GM04503 (cell line): ENCODE measurements around the gene CARD11.

Experiments
- DNase-seq: peaks from one replicate; pipeline ENCODE4 v3.0.0-alpha.2; 2012; ENCODE audit warnings: low read depth

CARD11 gene

DNA sequence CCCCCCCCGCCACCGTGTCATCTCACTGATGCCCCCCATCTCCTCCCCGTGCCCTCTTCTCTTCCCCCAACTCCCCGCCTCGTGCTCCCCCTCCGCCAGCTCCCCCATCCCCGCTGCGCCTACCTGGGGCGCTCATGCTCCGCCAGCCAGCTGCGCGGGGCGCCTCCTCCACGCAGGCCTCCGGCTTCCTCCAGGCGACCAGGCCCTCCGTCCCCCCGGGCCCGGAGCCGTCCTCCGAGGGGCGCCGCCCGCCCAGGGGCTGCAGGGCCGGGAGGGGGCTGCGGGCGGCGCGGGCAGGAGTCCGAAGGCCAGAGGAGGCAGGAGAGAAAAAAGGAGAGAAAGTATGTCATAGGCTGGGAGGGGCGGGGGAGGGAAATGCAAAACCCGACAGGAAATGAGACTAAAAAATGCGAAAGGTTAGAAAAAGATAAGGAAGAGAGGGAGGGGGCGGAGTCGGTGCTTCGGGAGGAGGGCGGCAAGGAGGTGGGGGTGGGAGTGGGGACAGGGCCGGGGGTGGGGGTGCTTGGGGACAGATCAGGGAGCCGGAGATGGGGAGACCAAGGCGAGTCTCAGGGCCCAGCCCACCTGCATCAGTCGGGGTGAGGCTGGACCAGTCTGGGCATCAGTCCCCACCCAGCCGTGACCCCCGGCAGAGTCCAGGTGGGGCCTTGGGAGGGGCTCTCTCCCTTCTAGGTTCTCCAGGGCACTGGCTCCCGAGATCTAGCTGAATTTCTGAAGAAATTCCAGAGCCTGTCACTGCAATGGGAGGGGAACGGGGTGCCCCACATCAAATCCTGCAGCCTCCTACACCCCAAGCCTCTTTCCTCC is at the start of gene CARD11:
TSS of gene CARD11 (minus strand) at position 324 of the 828 bp plus-strand sequence. CDS start 85,361 bp downstream, outside the sequence.
- DNase-seq, result no peak

DNA sequence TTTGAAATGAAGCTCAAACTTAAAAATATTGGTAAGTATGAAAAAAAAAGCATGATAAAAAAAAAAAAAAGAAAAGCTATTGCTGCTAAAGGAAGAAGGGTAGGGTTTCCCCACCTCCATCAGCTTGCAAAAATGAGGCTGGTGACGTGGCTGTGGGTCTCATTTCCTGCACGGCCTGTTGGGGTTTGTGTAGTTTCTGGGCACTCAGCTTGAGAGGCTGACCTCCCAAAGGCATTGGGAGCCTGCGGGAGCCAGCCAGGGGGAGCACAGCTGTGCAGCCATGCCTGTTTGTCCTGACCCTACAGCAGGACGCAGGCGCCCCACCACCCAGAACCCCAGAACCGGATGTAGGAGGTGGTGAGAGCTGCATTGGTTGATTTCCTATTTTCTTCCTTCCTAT is 48.8 kb upstream of the CARD11 start:
- DNase-seq, result no peak

DNA sequence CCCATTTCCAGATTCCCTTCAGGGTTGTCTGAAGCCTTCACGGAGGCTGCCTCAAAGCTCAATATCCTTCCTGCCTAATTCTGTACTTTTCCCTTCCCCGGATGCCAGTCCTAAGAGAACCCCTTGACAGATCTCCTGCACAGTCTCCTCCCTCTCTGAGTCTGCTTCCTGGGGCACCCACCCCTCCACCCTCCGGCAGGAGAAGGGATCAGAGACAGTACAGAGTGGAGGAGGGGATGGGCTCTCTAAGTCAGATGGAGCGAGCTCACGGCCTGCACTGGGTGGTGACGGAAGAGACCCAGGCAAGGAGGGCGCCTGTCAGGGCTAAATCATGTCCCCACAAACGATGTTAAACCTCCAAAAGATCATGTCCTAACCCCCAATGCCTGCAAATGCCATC is 48.0 kb upstream of the CARD11 start:
- no peak for DNase-seq

DNA sequence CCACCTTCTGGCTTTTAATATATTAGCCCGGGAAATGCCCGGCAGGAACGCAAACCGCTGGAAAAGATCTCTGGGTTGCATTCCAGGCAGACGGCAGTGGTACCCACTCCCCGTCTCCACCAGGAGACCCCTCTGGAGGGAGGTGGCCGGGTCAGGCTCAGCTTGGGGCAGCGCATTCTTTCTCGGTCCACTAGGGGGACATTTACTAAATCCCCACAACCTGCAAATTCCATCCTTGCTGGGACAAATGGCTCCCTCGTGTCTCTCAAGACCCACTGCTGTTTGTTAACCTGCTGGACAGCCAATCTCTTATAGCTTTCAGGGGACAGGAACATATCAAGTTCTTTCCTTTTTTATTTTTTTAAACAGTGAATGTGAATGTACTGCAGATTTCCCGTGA is 45.8 kb upstream of the CARD11 start:
- DNase-seq, result no peak

DNA sequence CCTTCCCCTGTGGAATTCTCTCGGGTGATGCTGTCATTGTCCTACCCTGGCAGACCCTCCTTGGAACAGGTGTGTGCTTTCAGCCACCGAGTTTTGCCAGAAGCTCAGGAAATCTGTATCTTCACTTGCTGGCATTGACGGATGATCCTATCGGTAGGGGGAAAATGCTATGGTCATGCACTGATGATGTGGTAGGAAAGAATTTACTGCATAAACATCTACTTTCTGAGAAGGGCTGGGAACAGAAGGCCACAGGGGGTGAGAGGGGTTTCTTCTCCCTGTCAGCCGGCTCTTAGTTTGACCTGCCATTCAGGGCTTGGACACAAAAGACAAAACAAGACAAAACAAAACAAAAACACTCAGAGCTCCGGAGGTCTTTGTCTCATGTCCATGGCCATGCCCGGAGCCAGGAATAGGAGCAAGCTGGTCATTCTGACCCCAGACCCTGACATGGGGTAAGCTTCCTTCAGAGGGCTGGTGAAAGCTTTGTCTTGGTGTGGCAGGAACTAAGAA is 43.6 kb upstream of the CARD11 start:
- DNase-seq, result no peak

DNA sequence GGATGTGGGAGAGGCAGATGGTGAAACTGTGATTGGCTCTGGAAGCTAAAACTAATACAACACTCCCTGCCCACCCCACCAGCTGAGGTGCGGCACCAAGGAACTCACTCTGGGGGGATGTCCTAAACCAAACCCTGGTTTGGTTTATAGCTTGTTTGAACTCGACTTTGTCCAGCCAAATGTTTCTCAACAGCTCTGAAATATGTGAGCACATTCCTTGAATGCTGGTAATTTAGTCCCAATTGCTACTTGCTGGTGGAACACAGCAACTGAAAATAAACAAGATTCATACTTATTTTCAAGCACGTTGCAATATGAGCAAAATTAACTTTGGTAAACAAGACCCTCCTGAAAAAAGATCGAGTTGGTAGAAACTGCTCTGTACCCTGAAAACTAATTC is 39.7 kb upstream of the CARD11 start:
- DNase-seq, result no peak

DNA sequence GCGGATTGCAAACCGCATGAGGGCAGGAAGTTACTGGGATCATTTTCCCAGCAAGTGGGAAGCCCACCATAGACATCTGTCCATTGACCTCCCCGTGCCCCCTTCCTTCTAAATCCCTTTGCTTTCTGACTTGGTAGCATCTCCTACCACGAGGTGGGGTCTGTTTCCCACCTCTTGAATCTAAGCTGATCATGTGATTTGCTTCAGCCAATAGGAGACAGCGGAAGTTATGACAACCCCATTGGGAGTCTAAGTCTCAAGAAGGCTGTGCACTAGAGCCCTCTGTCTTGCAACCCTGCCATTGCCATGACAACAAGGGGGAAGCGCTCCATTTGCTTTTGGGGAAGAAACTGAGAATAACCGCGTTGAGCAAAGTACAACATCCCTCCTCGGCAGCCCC is 39.2 kb upstream of the CARD11 start:
- DNase-seq, result no peak

DNA sequence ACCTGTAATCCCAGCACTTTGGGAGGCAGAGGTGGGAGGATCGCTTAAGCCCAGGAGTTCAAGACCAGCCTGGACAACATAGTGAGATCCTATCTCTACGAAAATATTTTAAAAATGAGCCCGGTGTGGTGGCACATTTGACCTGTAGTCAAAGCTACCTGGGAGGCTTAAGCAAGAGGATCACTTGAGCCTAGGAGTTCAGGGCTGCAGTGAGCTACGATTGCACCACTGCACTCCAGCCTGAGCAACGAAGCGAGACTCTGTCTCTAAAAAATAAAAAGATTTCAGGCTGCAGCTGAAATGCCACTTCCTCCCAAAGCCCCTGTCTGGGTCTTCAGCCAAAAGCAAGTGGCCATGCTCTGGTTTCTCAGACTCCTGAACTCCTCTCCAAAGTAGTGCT is 38.7 kb upstream of the CARD11 start:
- DNase-seq, result no peak

DNA sequence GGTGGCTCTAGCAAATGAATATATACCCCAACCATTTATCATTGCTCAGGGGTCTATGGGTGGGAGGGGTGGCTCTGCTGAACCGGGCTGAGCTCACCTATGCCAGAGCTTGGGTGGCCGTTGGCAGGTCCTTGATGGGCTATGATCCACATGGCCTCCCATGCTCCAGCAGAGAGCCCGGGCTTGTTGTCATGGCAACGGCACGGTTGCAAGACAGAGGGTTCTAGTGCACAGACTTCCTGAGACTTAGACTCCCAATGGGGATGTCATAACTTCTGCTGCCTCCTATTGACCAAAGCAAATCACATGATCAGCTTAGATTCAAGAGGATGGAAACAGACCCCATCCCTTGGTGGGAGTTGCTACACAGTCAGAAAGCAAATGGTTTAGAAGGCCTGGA is 36.4 kb upstream of the CARD11 start:
- DNase-seq, result no peak

DNA sequence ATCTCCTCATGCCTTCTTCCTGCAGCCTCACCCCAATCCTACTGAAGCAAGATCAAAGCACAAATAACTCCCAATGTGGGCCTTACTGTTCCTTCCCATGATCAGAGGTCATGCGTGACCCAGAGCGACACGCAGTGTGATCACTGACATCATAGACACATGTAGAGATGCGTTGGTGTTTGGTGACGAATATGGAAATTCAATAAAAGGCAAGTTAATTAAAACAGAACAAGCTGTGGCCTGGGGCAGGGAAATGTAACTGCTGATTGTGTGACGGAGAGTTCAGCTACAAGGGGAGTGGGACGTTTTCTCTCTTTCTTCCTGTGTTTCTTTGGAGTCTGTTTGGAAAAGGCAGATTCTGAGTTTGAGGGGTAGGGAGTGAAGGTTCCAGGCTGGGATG is 34.8 kb upstream of the CARD11 start:
- no peak for DNase-seq

DNA sequence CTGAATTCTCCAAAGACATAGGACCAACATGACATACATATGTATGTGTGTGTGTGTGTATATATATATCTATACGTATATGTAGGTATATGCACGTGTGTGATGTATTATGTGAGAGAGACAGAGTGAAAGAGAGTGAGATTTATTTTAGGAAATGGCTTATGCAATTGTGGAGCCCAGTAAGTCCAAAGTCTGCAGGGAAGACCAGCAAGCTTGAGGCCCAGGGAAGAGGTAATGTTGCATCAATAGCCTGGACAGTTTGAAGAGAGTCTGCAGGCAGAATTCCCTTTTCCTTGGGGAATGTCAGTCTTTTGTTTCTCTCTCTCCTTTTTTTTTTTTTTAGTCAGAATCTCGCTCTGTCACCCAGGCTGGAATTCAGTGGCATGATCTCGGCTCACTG is 33.0 kb upstream of the CARD11 start:
- DNase-seq, result no peak

DNA sequence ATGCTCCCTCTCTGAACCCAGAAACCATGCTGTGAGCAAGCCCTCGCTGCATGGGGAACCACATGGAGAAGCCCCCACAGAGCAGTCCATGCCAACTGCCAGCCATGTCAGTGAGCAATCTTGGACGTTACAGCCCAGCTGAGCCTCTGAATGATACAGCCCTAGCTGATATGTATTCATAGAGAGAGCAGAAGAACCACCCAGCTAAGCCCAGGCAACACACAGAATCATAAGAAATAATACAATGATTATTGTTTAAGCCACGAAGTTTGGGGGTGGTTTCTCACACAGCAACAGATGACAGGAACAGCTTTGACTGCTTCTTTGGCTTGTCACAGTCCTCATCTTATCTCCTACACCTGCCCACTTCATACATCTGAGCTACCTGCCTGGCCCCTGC is 32.5 kb upstream of the CARD11 start:
- DNase-seq, result no peak

DNA sequence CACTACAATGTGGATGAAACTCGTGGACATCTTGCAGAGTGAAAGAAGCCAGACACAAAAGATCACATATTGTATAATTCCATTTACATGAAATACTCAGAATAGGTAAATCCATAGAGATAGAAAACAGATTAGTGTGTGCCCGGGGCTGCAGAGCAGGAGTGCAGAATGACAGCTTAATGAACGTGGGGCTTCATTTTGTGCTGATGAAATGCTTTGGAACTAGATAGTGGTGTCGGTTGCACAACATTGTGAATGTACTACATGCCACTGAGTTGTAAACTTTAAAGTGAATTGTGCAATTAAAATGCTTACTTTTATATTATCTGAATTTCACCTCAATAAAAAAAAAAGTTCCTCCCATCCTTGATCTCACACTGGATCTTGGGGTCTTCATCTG is 31.8 kb upstream of the CARD11 start:
- DNase-seq, result no peak

DNA sequence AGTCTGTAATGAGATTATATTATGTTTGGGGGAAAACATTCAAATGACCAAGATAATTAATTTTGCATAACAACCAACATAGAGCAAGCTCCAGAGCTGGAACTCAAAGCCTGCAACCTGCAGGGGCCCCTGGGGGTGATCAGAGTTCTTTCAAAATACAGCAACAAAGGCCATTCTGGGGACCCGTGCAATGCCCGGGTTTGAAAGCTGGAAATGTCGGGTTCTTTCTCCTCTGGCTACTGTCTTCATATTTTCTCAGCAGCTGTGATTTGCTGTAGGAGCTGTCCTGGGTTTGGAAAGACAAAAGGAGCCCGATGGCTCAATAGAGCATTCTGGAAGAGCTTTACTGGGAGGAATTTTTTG is 30.8 kb upstream of the CARD11 start:
- no peak for DNase-seq

DNA sequence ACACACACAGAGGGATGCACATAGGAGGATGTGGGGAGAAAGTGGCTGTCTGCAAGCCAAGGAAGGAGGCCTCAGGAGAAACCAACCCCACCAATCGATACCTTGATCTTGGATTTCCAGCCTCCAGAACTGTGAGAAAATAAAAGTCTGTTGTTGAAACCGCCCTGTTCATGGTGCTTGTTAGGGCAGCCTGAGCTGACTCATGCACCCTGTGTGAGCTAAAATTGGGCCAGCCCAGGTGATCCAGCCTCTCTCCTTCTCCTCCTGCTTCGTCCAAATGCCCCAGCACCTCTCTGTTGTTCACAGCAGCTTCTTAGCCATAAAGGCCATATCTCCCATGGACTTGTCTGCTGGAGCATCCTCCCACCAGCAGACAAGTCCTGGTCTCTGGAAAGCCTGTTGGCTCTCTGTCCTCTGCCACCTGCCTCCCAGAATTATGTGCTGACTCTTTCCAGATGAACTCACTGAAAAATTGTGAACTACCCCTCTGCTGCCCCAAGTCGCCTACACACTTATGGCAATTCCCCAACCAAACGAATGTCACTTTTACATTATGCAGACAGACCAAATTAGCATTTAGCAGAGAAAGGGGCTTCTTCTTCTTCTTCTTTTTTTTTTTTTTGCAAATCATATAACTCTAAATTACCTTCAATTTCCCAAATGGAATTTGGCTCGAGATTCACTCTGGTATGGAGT is 30.2 kb upstream of the CARD11 start:
- no peak for DNase-seq

DNA sequence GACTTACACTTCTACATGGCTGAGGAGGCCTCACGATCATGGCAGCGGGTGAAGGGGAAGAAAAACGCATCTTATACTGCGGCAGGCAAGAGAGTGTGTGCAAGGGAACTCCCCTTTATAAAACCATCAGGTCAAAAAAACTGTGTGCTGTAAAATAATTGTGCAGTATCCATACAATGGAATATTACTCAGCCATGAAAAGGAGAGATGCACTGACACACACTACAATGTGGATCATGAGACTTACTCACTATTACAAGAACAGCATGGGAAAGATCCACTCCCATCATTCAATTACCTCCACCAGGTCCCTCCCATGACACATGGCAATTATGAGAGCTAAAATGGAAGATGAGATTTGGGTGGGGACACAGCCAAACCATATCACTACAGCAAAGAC is 27.2 kb upstream of the CARD11 start:
- DNase-seq, result no peak

DNA sequence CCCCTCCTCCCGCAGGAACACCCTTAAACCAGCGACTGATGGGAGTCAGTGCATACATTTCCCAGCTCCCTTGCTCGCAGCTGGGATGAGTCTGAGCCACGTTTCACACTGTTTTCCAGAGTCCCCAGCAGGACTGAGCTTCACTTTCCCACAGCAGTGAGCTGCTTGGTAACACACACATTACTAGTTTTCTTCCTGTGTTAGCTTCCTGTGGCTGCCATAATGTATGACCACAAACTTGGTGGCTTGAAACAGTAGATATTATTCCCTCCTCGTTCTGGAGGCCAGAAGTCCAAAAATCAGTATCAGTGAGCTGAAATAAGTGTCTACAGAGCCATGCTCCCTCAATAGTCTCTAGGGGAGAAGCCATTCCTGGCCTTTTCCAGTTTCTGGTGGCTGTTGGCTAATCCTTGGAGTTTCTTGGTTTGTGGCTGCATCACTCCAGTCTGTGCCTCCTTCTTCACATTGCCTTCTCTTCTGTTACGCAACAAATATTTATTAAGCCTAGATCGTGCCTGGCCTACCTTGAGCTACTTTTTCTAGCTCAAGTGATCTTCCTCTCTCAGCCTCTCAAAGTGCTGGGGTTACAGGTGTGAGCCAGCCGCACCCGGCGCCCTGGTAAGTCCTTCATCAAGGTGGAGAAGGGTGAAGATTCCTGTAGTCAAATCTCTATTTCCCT is 26.2 kb upstream of the CARD11 start:
- no peak for DNase-seq

DNA sequence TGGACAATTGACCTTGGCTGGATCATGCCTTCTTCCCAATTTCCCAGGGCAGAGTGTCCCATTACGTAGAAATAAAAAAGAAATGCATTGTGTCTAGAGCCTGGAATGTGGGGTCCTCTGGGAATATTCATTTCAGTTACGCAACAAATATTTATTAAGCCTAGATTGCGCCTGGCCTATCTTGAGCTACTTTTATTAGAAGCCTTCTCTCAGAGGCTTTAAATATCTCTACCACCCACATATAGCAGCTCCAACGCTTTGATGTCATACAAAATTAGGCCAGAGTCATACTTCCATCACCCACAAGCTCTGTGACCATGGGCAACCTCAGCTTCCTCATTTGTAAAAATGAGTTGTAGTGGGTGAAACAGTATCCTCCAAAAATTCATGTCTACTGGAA is 24.9 kb upstream of the CARD11 start:
- DNase-seq, result no peak

DNA sequence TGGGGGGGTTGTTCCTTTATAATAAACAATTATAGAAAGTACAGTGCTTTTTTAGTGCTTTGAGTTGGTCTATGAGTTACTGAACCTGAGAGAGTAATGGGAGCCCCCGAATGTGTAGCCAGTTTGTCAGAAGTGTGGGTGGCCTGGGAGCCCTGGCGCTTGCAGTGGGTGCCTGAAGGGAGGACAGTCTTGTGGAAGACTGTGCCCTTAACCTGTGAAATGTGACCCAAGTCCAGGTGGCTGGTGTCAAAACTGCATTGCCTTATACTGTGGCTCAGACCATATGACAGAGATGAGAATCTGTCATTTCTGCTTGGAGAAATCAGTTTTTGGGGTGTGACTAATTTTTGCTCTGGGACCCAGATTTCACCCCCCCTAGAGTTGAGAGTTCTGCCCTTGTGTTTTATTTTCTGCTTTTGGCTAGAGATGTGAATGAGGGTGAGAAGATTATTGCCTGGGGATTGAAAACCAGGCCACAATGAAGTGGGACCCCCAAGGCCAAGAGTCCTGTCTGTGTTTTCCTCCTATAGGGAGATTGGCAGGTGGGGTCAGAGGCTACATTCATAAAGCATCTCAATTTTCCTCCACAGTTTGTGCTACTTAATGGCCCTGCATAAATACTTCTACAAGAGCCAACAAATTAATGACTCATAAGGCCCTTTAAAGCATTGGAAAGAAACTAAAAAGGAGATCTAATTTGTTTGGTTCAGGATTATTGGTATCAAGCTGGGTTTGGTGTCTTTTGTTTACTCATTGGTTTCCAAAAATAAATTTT is 24.1 kb upstream of the CARD11 start:
- no peak for DNase-seq

DNA sequence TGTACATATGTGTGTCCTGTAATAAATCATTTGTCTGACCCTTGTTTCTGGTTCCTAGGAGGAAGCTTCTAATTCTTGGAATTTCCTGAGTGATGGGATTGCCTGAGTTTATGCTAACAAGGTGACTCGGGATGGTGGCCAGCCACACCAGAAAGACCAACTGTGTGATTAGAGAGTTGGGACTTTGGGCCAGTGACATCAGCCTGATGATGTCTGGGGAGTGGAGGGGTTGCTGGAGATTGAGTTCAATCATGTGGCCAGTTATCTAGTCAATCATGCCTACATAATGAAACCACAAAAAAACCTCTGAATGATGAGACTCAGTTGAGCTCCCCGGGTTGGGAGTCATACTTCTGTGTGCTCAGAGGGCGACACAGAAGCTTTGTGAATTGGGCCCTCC is 23.5 kb upstream of the CARD11 start:
- DNase-seq, result no peak

DNA sequence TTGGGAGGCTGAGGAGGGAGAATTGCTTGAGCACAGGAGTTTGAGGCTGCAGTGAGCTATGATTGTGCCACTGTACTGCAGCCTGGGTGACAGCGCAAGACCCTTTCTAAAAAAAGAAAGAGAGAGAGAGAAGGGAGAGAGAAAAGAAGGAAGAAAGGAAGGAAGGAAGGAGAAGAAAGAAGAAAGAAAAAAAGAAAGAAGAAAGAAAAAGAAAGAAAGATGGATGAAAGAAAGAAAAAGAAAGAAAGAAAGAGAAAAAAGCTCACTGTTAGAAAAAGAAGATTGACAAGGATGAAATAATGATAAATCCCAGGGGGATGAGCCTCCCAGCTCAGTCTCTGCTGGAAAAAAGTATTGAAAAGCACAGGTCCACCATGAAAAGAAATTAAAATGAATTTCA is 22.8 kb upstream of the CARD11 start:
- DNase-seq, result no peak

DNA sequence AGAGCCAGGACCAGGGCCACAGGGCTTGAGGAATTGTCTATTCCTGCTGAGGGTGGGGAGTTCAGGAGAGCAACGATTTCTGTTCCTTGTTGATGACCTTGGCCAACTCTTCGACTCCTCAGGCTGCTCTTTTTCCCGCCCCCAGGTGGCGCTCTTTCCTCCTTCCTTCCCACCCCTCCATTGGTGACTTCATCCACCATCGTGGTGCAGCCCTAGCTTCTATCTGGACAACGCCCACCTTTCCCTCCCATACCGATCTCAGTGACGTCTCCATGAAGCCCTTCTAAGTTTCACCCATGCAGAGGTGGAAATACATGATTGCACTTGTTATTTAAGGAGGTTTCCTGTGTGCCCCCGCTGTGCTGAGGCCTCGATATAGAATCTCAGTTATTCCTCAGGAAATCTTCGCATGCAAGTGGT is 22.1 kb upstream of the CARD11 start:
- DNase-seq, result no peak
